ENCODE measurements around the gene RRM2.

RRM2 gene

GRCh38 chr2:10122500-10123280 lies at the start of gene RRM2:
Gene RRM2, plus strand, starts transcription at chr2:10122739. Its CDS starts 60 bp downstream, at chr2:10122799.
- no peak for FAIRE-seq

DNA sequence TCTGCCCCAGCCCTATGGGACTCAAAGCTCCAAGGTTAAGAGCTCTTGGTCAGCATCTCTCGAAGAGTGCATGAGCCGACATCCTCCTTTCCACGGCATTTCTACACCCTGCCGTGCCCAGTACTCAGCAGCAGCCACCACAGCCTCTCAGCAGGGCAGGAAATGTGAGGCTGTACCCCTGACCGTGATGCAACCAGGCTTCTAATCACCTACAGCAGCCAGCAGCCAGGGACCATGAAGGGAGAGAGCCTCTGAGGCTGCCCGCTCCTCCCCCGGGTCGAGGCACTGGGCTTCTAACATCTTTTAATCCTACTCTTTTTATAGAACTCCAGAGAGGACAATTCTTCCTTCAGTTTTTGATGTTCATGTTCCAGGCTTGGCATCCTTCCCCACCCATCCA lies 48.8 kb upstream of the RRM2 start:
- FAIRE-seq: no peak

DNA sequence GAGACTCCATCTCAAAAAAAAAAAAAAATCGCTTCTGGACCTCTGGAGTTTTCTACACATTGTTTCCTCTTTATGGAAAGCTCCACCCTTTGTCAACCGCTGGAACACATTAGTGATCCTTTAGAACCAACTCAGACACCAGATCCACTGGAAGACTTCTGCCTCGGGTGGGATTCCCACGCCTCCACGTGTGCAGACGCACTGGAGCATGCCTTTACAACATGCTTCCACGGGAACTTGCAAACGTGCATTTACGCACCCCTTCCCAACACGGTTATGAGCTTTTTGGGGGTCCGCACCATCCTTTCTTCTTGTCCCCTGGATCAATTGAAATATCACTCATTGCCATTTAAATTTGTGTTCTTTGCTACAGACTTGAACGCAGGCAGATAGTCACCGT lies 47.4 kb upstream of the RRM2 start:
- FAIRE-seq: no peak

- FAIRE-seq: no peak
Observed at GRCh38 chr2:10075571-10076209, 46.8 kb upstream of the RRM2 start.

DNA sequence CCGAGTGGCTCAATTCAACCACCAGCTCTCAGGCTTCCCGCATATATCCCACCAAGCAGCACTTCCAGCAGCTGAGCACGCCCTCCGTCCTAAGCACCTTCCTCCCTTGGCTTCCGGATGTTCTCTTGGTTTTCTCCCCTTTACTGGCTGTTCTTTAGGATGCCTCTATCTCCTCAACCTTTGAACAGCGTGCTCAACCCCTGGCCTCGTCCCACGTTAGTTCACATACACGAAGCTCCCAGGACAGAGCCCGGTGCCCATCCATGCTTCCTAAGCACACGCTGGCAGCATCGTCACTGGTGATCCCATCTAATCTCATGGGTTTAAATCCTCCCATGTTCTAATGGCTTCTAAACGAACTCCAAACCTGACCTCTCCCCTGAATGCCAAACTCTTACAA lies 46.0 kb upstream of the RRM2 start:
- no peak for FAIRE-seq

DNA sequence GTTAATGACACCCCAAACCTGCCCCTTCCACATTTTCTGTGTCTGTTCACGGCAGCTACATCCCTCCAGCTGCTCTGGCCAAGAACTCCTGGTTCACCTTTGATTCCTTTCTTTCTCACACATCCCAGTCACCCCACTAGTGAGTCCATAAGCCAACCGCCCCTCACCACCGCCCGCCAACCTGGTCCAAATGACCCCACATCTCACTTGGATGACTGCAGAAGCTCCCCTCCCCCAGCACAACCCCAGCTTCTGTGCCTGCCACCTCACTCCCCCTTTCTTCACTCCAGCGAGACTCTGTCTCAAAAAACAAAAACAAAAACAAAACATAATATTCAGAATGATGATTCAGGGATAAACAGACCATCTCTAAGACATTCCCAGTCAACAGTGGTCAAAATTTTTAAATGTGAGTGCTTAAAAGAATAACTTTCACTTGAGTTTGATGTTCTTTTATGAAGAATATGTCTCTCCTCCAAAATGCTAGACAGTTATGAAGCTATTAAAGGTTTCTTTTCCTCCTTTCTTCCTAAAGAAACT lies 45.5 kb upstream of the RRM2 start:
- no peak for FAIRE-seq

DNA sequence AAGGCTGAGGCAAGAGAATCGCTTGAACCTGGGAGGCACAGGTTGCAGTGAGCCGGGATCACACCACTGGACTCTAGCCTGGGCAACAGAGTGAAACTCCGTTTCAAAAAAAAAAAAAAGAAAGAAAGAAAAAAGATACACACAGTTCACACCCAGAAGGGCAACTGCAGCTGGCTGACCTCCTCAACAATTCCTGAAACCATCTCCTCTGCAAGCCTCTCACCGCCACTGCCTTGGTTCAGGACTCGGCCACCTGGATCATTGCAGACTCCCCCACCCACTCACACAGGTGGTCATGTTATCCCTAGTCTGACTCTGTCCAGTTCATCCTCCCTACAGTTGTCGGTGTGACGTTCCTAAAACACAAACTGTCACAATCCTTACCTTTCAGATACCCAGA lies 44.5 kb upstream of the RRM2 start:
- no peak for FAIRE-seq

- FAIRE-seq: no peak
Observed at GRCh38 chr2:10078704-10079265, 43.8 kb upstream of the RRM2 start.

DNA sequence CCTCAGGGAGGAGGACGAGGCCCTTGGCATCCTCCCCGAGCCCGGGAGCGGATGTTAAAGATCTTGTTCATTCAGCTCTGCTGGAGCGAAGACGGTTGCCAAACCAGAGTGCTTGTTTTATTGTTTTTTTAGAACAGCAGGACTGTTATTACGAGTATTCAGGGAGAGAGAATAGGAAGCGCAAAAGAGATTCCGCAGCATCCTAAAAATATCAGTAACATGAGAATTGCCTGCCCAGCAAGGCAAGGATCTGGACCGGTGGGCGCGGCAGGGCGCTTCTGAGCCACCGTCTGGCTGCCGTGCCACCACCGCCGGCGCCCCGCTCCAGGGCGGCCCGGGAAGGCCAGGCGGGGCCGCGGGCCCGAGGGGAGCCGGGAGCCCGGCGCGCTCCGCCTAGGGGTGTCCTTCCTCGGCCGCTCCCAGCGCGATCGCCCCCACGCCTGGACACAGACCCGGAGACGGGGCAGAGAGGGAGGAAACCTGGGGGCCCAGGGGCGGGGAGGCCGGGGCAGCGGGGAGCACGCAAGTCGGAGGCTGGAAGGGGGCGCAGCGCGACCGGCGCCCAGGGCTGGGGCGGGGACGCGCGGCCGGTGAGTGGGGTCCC lies 43.2 kb upstream of the RRM2 start:
- FAIRE-seq: no peak

GRCh38 chr2:10079870-10080535 lies 42.5 kb upstream of the RRM2 start, which contains the start of gene CYS1:
Gene CYS1, minus strand, starts transcription at chr2:10080411. Its CDS starts 188 bp downstream, at chr2:10080223.
- no peak for FAIRE-seq

DNA sequence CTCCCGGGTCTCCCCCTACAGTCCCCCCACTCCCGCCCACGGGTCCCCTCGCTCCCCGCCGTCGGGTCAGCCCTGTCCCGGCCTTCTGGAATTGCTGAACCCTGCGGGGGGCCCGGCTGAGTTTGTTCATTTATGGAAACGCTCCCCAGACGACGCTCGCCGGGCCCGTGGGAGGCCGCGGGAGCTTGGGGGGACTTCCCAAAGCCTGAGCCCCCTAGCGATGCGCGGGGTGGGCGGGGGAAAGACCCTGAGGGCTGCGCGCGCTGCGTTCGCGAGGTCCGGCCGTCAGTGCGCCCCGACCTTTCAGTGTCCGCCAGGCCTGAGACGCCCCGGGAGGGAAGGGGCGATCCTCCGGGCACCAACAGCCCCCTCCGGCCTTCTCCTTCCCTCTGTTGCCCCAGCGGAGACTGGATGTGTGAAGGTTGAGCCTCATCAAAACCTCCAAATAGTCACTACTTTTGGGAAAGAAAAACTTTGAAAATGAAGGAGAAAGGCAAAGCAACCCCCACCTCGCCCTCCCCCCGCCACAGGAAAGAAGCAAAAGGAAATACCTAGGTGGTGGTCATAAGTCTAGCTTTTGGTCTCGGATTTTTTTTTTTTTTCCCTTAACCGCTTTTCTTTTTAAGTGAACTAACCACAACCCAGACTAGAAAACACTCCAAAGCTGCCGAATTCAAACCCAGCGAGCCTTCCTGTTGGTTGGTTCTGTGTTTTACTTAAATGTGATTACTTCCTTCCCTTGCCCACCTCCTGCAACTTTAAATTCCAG lies 41.8 kb upstream of the RRM2 start:
- FAIRE-seq: no peak

DNA sequence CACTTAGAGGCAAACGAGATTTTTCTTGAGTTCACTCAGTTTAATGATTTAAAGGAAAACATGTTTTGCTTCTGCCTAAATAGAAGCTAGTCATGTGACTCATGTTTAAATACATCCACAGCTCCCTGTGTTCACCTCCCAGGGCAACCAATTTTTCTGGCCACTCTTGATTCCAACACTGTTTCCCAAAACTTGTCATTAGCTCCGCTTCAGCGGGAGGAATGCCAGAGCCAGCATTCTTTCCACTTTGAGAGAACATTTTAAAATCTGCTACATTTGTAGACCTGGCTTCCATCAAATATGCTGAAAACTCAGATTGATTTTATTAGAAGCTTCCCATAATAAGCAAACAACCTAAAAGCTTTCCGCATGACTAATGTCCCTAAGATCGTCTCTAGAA lies 39.5 kb upstream of the RRM2 start:
- FAIRE-seq: no peak

- no peak for FAIRE-seq
Observed at GRCh38 chr2:10083692-10084211, 38.8 kb upstream of the RRM2 start.

- no peak for FAIRE-seq
Observed at GRCh38 chr2:10084223-10084865, 38.2 kb upstream of the RRM2 start.

DNA sequence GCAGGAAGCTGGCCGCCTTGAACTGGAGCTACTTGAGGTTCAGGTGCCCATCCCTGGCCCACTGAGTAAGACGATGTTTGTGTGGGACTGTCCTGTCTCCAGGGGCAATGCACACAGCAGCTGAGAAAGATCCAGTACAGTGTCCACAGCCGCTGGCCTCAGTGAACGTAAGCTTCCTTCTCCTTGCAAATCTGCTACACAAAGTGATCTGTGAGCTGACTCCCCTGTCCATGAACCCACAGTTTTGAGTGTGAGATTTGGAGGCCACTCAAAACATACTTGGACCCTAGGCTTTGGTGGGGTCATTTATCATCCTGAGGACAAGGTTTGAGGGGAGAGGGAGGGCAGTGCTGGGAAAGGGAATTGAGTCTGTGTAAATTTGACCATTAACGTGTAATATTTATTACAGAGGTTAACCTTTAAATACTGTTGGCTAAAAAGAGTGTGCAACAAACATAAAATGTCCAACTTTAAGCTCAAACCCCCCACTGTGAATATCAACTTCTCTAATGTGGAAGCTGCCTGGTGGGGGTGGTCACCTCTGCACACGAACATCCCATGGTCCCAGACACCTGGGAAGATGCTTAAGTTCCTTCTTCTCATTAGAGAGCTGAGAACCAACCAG lies 37.4 kb upstream of the RRM2 start:
- FAIRE-seq: no peak

DNA sequence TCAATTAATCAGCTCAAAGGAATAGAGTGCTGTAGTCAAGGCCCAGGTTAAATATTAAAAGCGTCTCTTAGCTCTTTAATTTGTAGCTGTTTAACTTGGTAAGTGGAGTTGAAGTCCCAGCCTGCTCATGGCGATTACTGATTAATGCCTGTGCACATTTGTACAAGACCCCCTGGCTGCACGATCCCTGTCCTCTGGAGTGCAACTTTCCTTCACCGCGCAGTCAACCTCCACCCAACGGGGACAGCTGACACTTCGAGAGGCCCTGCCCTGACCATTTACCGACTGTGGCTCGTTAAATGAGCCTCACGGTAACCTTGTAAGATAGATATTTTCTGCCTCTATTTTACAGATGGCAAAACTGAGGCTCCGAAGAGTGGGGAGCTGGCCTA lies 36.9 kb upstream of the RRM2 start:
- no peak for FAIRE-seq

GRCh38 chr2:10086950-10087349 lies 35.6 kb upstream of the RRM2 start:
- no peak for FAIRE-seq

DNA sequence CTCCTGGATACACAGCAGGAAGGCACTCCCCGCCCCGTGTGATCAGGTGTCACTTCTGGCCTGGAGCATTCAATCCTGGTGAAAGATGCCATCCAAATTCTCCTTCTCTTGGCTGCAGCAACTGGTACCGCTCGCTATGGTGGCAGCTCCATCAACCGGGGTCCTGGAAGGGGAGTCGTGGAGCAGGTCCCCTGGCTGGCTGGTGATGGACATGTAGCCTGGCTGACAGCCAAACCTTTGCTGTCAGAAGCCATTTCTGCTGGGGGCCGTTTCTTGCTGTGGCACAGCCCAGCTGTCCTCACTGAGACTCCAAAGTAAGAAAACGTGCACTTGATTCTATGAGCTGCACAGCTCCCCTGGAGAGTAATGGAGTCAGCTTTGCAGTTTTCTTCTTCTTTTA lies 35.2 kb upstream of the RRM2 start:
- FAIRE-seq: no peak

GRCh38 chr2:10089565-10090190 lies 32.9 kb upstream of the RRM2 start:
- FAIRE-seq: no peak

GRCh38 chr2:10091182-10091888 lies 31.2 kb upstream of the RRM2 start:
- no peak for FAIRE-seq

Measured in TTC549 (cell line).